ENCODE results near the gene SLC9A1. TPM values are rescaled to one million over a fixed set of nuclear protein-coding genes. Genes with fewer than 3 reads are reported as not detected.

Gene SLC9A1
- total and polyA plus RNA-seq, 2 of the 8 experiments (the other 6 are each of a cell fraction or from before 2014, with no cell fraction given) = 11.3 to 25.1 TPM

- no peak for TF ChIP-seq CTCF (IDR thresholded peaks at IDR 0.05; ENCODE audit: control extremely low read depth in 1 of 3, insufficient read depth in 1 of 3, low read depth in 1 of 3, low read length in 3 of 3)
Measured at GRCh38 chr1:27114546-27114945, 40.4 kb downstream of the SLC9A1 start (continued).

Data from H1 (cell line).